ENCODE data around the gene NEB.
A peak's percentile ranks its signal among the peaks of the same experiment; 100 is the strongest.

NEB gene

GRCh38 chr2:151637271-151637781, 97.0 kb downstream of the NEB start:
- Mint-ChIP-seq H3K36me3 (peaks cover 5% of the 10 kb centered on the region), H3K27me3 (no peaks in the 10 kb centered on the region), H3K9me3 (ENCODE audit: low read depth) (peaks cover 3% of the 10 kb centered on the region), H3K4me1 (ENCODE audit: low read depth) (peaks cover 37% of the 10 kb centered on the region), H3K27ac (peak overlapping the region; percentile 94), H3K4me3 (peak overlapping the region; percentile 66)

- no peaks in the 10 kb centered on the region for H3K27me3 Mint-ChIP-seq
- peaks cover 5% of the 10 kb centered on the region for H3K36me3 Mint-ChIP-seq
- H3K9me3 Mint-ChIP-seq (ENCODE audit: low read depth), result no peaks in the 10 kb centered on the region
- no peak overlapping the region for H3K27ac Mint-ChIP-seq
- no peak overlapping the region for H3K4me3 Mint-ChIP-seq
- peaks cover 36% of the 10 kb centered on the region for H3K4me1 Mint-ChIP-seq (ENCODE audit: low read depth)
These were observed 99.4 kb downstream of the NEB start for GRCh38 chr2:151634736-151635467.

DNA sequence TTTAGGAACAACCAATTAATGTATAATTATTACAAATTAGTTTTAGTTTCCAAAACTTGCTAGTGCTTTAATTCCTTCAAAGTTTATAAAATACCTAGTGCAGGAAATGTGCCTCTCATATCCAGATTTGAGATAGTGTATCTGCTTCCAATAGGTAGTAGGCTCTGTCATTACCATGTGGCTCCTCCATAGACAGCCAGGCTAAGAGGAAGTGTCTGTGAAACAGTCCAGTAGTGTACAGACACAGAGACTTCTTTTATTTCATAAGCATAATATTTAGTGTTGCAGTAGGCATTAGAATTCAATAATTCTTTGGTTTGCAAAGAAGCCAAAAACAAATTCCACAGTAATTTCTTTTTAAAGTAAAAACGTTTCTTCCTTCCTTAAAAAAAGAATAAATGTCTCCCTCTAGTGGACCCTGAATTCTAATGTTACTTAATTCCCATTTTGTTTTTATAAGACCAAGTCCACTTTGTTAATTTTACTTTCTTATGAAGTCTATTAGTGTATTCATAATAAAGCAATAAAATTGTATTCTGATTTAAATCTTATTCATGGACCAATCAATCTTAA, 101.2 kb downstream of the NEB start:
- H3K4me3 Mint-ChIP-seq, result no peak overlapping the region
- no peak overlapping the region for H3K27ac Mint-ChIP-seq
- no peaks in the 10 kb centered on the region for H3K27me3 Mint-ChIP-seq
- no peaks in the 10 kb centered on the region for H3K9me3 Mint-ChIP-seq (ENCODE audit: low read depth)
- peaks cover 19% of the 10 kb centered on the region for H3K4me1 Mint-ChIP-seq (ENCODE audit: low read depth)
- peaks cover 10% of the 10 kb centered on the region for H3K36me3 Mint-ChIP-seq

DNA sequence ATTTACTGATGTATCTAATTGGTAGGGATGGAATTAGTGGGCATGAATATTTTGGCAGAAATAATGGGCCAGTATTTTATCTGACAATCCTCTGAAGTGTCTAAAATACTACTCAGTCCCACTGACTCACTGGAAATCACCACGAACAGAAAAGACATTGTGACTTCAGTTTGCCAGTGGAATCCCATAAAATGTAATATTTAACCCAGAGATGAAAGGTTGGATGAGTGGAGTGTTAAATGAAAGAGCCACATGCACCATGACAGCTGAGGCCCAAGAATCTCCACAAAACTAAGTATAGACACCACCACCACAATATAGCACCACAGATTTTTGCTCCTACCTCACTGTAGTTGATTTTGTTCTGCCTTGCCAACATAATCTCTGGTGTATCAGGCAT, 103.9 kb downstream of the NEB start:
- no peaks in the 10 kb centered on the region for H3K9me3 Mint-ChIP-seq (ENCODE audit: low read depth)
- no peak overlapping the region for H3K27ac Mint-ChIP-seq
- H3K4me3 Mint-ChIP-seq, result no peak overlapping the region
- peaks cover 13% of the 10 kb centered on the region for H3K36me3 Mint-ChIP-seq
- peaks cover 1% of the 10 kb centered on the region for H3K4me1 Mint-ChIP-seq (ENCODE audit: low read depth)
- H3K27me3 Mint-ChIP-seq, result no peaks in the 10 kb centered on the region

GRCh38 chr2:151627353-151627752, 106.9 kb downstream of the NEB start:
- Mint-ChIP-seq H3K27me3 (no peaks in the 10 kb centered on the region), H3K27ac (no peak overlapping the region)

DNA sequence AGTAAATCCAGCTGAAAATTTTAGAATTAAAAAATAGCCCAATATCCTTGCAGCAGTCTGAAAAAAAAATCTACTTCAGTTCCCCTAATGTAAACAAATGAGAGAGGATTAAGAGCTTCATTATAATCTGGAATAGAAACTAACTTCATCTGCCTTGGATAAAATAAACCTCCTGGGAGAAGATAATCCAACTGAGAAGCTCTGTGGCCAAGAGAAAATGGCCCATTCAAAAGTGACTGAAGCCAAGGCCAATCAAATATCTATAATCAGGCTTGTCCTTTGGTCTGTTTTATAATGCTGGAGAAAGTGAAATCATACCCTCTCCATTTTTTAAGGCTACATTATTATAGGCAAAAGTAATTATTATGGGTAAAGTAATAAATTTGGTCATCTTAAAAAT, 110.0 kb downstream of the NEB start:
- no peaks in the 10 kb centered on the region for H3K27me3 Mint-ChIP-seq
- peaks cover 5% of the 10 kb centered on the region for H3K36me3 Mint-ChIP-seq
- no peaks in the 10 kb centered on the region for H3K9me3 Mint-ChIP-seq (ENCODE audit: low read depth)
- H3K4me1 Mint-ChIP-seq (ENCODE audit: low read depth), result no peaks in the 10 kb centered on the region
- H3K27ac Mint-ChIP-seq, result no peak overlapping the region
- H3K4me3 Mint-ChIP-seq, result no peak overlapping the region

More at GRCh38 chr2:151627353-151627752, 106.9 kb downstream of the NEB start:
- no peak overlapping the region for H3K4me3 Mint-ChIP-seq
- H3K4me1 Mint-ChIP-seq (ENCODE audit: low read depth), result no peaks in the 10 kb centered on the region
- peaks cover 8% of the 10 kb centered on the region for H3K36me3 Mint-ChIP-seq
- H3K9me3 Mint-ChIP-seq (ENCODE audit: low read depth), result no peaks in the 10 kb centered on the region

- Mint-ChIP-seq H3K36me3 (peaks cover 4% of the 10 kb centered on the region), H3K4me1 (ENCODE audit: low read depth) (no peaks in the 10 kb centered on the region), H3K27me3 (no peaks in the 10 kb centered on the region), H3K4me3 (no peak overlapping the region), H3K9me3 (ENCODE audit: low read depth) (no peaks in the 10 kb centered on the region), H3K27ac (no peak overlapping the region)
These were observed 110.6 kb downstream of the NEB start for GRCh38 chr2:151623631-151624030.

DNA sequence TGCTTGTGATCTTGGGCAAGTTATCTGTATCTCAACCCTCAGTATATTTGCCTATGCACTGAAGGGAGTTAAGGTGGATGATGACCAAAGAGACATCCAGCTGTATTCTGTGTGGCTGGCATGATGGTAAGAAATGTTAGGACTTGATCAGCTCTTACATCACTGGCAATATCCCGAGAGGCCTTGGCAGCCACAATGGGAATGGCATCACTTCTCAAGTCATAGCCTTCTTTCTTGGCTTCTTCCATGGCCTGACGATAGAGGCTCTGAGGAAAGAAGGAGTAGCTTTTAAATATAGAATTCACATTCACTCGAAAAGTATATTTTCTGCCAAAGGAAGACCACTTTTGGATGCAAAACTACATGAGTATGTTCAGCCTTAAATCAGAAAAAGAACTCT, 113.5 kb downstream of the NEB start:
- Mint-ChIP-seq H3K9me3 (ENCODE audit: low read depth) (no peaks in the 10 kb centered on the region), H3K4me3 (no peak overlapping the region), H3K36me3 (no peaks in the 10 kb centered on the region), H3K27me3 (no peaks in the 10 kb centered on the region), H3K4me1 (ENCODE audit: low read depth) (no peaks in the 10 kb centered on the region), H3K27ac (no peak overlapping the region)

DNA sequence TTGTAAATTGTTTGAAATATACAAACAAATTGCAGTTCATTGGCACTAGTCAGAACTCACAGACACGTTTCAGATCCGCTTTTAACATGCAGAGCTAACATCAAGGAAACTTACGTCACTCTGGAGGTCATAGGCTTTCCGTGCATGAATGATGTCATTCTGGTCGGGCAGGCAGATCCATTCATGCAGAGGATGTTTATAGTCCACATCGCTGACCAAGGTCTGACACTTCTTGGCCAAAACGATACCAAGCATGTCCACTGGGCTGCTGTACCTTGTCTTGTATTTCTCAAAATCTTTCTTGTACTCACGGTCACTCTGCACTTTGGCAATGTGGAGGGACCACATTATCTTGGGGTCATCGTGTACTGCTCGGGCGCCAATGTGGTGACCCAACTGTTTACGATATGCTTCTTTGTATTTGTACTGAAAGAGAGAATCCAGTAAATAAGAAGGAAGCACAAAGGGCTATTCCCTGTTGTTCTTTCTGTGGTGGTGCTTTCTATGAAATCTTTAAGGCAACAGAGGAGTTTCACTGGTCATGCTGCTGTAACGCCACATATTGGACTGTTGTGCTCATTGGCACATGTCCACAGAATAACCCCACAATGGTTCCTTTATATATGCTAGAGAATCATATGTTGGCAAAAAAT, 114.8 kb downstream of the NEB start:
- H3K9me3 Mint-ChIP-seq (ENCODE audit: low read depth), result no peaks in the 10 kb centered on the region
- H3K27ac Mint-ChIP-seq, result no peak overlapping the region
- H3K36me3 Mint-ChIP-seq, result no peaks in the 10 kb centered on the region
- peaks cover 9% of the 10 kb centered on the region for H3K4me1 Mint-ChIP-seq (ENCODE audit: low read depth)
- no peak overlapping the region for H3K4me3 Mint-ChIP-seq
- H3K27me3 Mint-ChIP-seq, result no peaks in the 10 kb centered on the region

DNA sequence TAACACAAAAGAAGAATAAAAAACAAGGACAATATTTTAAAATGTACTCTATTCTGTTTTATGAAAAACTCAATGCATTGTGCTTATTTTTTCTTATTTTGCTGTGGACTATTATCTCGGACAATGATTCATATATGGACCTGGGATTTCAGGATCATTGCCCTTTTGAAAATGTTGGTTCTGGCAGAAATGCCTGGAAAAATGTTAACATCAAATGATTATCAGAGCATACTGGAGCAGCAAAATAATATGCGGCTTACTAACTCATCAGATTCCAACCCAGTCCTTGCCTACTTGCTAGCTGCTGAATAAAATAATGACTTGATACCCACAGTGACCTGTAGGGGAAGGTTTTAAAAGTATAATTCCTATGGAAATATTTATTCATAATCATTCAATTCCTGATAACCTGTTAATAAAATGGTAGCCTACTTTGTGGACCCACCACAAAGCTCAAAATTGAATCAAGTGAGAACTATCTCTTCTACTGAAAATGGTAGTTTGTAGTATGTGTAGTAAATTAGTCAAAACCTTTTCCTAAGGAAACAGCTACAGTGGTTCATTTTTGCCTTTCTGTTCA, 117.4 kb downstream of the NEB start:
- H3K27ac Mint-ChIP-seq, result no peak overlapping the region
- H3K36me3 Mint-ChIP-seq, result no peaks in the 10 kb centered on the region
- H3K9me3 Mint-ChIP-seq (ENCODE audit: low read depth), result no peaks in the 10 kb centered on the region
- no peak overlapping the region for H3K4me3 Mint-ChIP-seq
- peaks cover 12% of the 10 kb centered on the region for H3K4me1 Mint-ChIP-seq (ENCODE audit: low read depth)
- H3K27me3 Mint-ChIP-seq, result no peaks in the 10 kb centered on the region

- Mint-ChIP-seq H3K4me3 (no peak overlapping the region), H3K9me3 (ENCODE audit: low read depth) (no peaks in the 10 kb centered on the region), H3K4me1 (ENCODE audit: low read depth) (peaks cover 12% of the 10 kb centered on the region), H3K36me3 (peaks cover 2% of the 10 kb centered on the region), H3K27ac (peak overlapping the region; percentile 2), H3K27me3 (no peaks in the 10 kb centered on the region)
These were observed 119.5 kb downstream of the NEB start for GRCh38 chr2:151614606-151615306.

DNA sequence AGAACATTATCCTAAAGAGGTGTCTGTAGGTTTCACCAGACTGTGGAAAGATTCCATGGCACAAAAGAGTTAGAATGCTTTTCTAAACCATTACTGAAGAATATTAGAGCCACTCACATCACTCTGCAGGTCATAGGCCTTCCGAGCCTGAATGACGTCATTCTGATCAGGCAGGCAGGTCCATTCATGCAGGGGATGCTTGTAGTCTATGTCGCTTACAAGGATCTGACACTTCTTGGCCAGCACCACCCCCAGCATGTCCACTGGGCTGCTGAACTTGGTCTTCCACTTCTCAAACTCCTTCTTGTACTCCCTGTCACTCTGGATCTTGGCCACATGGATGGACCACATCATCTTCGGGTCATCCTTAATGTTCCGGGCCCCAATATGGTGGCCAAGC, 120.1 kb downstream of the NEB start:
- Mint-ChIP-seq H3K27ac (no peak overlapping the region), H3K27me3 (no peaks in the 10 kb centered on the region), H3K36me3 (peaks cover 3% of the 10 kb centered on the region), H3K4me1 (ENCODE audit: low read depth) (peaks cover 12% of the 10 kb centered on the region), H3K4me3 (no peak overlapping the region), H3K9me3 (ENCODE audit: low read depth) (no peaks in the 10 kb centered on the region)

- no peak overlapping the region for H3K27ac Mint-ChIP-seq
- no peaks in the 10 kb centered on the region for H3K27me3 Mint-ChIP-seq
- H3K4me3 Mint-ChIP-seq, result no peak overlapping the region
- peaks cover 3% of the 10 kb centered on the region for H3K36me3 Mint-ChIP-seq
- H3K4me1 Mint-ChIP-seq (ENCODE audit: low read depth), result peaks cover 12% of the 10 kb centered on the region
- no peaks in the 10 kb centered on the region for H3K9me3 Mint-ChIP-seq (ENCODE audit: low read depth)
These were observed 122.9 kb downstream of the NEB start for GRCh38 chr2:151611351-151611750.

GRCh38 chr2:151610310-151610709, 124.0 kb downstream of the NEB start:
- no peak overlapping the region for H3K27ac Mint-ChIP-seq
- H3K4me1 Mint-ChIP-seq (ENCODE audit: low read depth), result peaks cover 11% of the 10 kb centered on the region
- no peak overlapping the region for H3K4me3 Mint-ChIP-seq
- peaks cover 3% of the 10 kb centered on the region for H3K36me3 Mint-ChIP-seq
- no peaks in the 10 kb centered on the region for H3K27me3 Mint-ChIP-seq
- no peaks in the 10 kb centered on the region for H3K9me3 Mint-ChIP-seq (ENCODE audit: low read depth)

- no peaks in the 10 kb centered on the region for H3K9me3 Mint-ChIP-seq (ENCODE audit: low read depth)
- H3K36me3 Mint-ChIP-seq, result peaks cover 3% of the 10 kb centered on the region
- H3K4me1 Mint-ChIP-seq (ENCODE audit: low read depth), result peaks cover 5% of the 10 kb centered on the region
- H3K27me3 Mint-ChIP-seq, result no peaks in the 10 kb centered on the region
- no peak overlapping the region for H3K27ac Mint-ChIP-seq
- no peak overlapping the region for H3K4me3 Mint-ChIP-seq
These were observed 124.6 kb downstream of the NEB start for GRCh38 chr2:151609705-151610104.

Measured in activated naive CD8-positive, alpha-beta T cell (primary cell).